Activated CD4-positive, alpha-beta T cell treated with anti-CD3 and anti-CD28 coated beads for 1 hour (primary cell): Measurements from ENCODE around the gene NFATC1.
A peak's percentile ranks its signal among the peaks of the same experiment; 100 is the strongest.

Source experiments
- DNase-seq: peaks from one replicate; pipeline ENCODE4 v3.0.0-alpha.2; 2020

The NFATC1 gene

DNA sequence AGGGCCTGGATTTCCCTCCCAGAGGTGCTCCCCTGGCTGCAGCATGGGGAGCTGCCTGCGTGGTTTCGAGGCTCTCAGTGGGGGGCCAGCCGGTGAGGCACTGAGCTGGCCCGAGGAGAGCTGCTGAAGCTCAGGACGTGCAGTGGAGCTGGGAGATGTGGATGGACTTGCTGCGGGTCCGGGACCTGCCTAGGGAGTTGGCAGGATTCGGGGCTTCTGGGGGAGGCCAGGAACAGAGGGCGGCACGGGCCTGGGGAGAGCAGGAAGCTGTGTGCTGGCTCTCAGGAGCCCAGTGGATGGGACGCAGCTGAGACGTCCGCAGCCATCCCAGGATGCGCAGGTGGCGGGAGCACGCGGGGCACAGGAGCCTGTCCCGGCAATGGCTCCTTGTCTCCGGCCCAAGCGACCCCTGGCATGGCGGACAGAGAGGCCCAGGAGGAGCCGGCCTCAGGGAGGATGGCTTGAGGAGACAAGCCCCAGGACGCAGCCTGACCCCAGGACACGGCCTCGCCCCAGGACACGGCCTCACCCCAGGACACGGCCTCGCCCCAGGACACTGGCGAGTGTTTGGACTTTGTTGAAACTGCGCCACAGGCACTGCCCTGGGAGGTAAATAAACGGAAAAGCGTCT lies 116.1 kb downstream of the NFATC1 start:
- DNase-seq = peak; percentile 4

- DNase-seq = peak; percentile 6
Measured at GRCh38 chr18:79512461-79513380, 117.0 kb downstream of the NFATC1 start.

DNA sequence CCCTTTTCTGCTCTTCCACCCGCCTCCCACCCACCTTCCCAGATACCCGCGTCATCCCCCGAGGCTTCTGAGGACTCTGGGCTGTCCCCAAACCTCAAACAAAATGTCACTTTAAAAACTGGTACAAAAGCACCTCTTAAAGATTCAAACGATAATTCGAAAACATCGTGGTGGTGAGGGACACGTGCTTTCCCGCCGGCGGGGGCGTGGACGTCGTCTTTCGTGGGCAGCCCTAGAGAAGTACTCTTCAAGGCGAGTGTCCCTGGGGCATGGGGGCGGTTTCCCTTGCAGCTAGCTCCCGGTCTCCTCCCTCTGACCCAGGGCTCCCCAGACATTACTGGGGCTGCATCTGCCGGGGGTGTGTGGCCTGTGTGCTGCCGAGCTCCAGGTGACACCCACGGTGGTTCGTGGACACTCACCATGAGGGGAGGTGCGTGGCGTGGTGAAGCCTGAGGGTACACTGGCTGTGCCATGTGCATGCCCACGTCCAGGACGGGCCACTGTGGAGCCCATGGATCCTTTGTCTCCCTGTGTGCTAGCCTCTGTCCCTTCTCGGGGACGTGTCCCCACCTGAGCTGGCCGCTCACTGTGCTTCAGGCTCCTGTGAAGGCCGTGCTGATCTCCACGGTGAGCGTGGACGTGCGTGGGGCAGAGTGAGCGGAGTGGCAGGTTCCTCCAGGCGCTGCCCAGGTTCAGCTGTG lies 117.8 kb downstream of the NFATC1 start:
- peak; percentile 6 for DNase-seq

GRCh38 chr18:79515331-79515730 lies 119.6 kb downstream of the NFATC1 start:
- DNase-seq = peak; percentile 6

DNA sequence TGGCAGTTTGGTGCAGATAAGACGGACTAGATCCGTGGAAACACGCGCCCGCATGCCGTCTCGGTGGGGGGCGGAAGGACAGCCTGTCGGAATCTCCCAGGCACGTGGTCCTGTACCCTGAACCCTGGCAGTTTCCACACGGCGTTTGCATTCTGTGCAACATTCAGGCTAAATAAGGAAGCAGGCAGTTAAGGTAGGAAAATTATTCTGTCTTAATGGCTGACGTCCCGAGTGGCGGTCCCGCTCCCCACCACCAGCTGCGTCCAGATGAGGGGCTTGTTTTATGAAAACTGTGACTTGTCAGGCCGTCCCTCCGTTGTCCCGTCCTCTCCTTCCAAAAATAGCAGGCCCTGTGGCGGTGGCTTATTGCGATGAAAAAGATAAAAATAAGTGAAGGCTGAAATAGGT lies 120.2 kb downstream of the NFATC1 start:
- DNase-seq = peak; percentile 7

- DNase-seq = peak; percentile 37
Measured at GRCh38 chr18:79516441-79516931, 120.8 kb downstream of the NFATC1 start.

DNA sequence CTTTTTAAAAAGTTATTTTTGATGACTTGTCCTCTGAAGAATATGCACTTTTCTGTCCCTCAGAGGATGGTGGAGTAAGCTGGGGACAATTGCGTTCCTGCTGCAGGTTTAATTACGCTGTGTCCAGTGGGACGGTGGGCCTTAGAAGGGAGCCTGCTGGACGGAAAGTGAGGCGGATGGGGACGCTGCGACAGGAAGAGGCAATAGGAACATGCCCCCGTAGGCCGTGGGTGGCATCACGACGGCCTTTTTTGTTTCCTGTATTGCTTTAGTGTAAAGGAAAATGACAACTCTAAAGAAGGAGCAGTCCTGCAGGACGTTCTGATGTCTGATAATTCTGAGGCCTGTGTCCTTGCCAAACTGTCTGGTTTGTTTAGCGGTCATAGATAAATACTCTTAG lies 121.6 kb downstream of the NFATC1 start:
- peak; percentile 26 for DNase-seq

- peak; percentile 8 for DNase-seq
Measured at GRCh38 chr18:79518028-79518682, 122.4 kb downstream of the NFATC1 start.

- DNase-seq = peak; percentile 5
Measured at GRCh38 chr18:79518683-79519128, 123.0 kb downstream of the NFATC1 start.

DNA sequence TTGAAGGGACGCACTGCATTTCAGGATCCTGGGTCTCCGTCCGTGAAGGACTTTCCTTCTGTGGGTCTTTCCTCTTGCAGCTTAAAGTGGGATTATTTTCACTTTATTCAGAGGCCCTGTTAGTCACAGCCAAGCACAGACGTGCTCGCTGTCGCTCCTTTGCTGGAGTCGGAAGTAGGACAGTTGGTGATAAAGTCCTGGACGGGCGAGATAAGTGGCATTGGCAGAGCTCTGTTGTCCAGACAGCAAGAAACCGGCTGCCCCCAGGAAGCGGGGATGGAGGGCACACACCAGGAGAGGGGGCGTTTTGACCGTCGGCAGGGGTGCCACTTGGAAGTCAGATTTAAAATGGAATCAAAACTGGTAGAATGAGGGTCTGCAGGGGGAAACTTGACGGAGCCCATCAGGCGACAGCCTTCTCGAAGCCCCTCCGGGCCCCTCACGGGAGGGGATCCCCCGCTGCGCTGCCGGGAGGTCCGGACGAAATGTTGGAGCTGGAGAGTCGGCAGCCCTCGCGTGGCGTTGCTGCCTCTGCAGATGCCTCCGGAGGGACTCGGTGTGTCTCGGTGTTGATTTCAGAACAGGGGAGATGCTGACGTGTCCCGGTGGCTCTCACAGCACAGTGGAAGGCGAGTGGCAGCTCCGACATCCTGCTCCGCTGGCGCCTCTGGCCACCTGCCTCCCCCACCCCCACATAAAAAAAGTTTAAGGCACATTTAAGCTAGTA lies 124.2 kb downstream of the NFATC1 start:
- peak; percentile 37 for DNase-seq

DNA sequence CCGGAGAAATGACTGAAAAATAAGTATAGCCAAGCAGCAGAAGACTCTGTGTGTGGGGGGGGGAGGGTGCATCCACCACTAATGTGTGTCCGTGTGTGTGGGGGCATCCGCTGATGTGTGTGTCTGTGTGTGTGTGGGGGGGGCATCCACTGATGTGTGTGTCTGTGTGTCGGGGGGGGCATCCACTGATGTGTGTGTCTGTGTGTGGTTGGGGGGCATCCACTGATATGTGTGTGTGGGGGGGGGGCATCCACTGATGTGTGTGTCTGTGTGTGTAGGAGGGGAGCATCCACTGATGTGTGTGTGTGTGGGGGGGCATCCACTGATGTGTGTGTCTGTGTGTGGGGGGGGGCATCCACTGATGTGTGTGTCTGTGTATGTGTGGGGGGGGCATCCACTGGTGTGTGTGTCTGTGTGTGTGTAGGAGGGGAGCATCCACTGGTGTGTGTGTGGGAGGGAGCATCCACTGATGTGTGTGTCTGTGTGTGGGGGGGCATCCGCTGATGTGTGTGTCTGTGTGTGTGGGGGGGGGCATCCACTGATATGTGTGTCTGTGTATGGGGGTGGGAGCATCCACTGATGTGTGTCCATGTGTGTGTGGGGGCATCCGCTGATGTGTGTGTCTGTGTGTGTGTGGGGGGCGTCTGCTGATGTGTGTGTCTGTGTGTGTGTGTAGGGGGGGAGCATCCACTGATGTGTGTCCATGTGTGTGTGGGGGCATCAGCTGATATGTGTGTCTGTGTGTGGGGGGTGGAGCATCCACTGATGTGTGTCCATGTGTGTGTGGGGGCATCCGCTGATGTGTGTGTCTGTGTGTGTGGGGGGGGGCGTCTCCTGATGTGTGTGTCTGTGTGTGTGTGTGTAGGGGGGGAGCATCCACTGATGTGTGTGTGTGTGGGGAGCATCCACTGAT lies 125.0 kb downstream of the NFATC1 start:
- peak; percentile 7 for DNase-seq

GRCh38 chr18:79521416-79522205 lies 125.9 kb downstream of the NFATC1 start:
- DNase-seq = peak; percentile 7

GRCh38 chr18:79522451-79523205 lies 126.9 kb downstream of the NFATC1 start:
- DNase-seq = peak; percentile 54

GRCh38 chr18:79523206-79523735 lies 127.5 kb downstream of the NFATC1 start:
- DNase-seq = peak; percentile 42

GRCh38 chr18:79523736-79524180 lies 128.0 kb downstream of the NFATC1 start:
- DNase-seq = peak; percentile 64

GRCh38 chr18:79524181-79525078 lies 128.7 kb downstream of the NFATC1 start:
- DNase-seq = peak; percentile 41
